HG02938 (cell line): ENCODE measurements around the gene MSH2.

Experiments used
- ATAC-seq: cut with Tn5 transposase; IDR thresholded peaks from one replicate; pipeline ENCODE4 v1.9.1; 2021; ENCODE audit warnings: mild to moderate bottlenecking, moderate library complexity; ENCODE audit not compliant: unreplicated experiment

MSH2 gene

DNA sequence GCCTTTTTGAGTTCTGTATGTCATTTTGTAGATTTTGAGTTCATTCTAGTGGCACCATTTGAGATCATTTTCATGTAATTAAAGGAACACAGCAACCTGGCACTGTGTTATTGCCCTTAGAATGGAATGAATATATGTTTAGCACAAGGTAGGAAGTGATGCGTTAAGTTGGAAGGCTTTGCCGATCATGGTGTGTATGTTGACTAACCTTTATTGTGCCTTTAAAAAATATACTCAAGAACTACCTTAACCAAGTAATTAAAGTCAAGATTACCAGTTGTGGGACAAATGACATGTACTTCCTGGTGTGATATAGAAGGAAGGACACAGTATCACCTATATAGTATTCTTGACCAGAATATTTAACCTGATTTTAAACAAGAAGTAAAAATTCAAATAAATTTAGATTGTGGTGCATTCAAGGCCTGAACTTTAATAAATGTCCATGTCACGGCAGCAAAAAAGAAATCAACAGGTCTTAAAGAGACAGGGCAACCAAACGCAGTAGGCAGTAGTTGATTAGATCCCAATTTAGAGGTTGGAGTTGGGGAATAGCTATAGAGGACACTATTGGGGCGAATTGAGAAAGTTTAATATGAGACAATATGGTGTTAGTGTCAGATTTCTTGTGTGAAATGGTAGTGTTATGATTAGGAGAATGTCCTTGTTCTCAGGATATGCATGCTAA is 68.6 kb downstream of the MSH2 start:
- ATAC-seq = no peak

GRCh38 chr2:47479863-47480262 is 76.9 kb downstream of the MSH2 start:
- ATAC-seq = no peak

- ATAC-seq = no peak
These were observed 80.2 kb downstream of the MSH2 start for GRCh38 chr2:47483191-47483590.

DNA sequence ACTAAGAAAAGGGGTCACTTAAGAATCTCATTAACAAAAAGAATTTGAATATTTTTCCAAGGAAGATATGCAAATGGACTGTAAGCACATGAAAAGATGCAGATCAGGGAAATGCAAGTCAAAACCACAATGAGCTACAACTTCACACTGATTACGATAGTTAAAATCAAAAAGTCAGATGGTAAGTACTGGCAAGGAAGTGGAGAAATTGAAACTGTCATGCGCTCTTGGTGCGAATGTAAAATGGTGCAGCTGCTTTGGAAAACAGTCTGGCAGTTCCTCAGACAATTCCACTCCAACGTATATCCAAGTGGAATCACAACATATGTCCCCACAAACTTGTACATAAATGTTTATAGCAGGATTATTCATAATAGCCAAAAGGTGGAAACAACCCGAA is 81.4 kb downstream of the MSH2 start:
- ATAC-seq = no peak

GRCh38 chr2:47485177-47485576 is 82.2 kb downstream of the MSH2 start:
- no peak for ATAC-seq

GRCh38 chr2:47485751-47486300 is 82.9 kb downstream of the MSH2 start:
- no peak for ATAC-seq

DNA sequence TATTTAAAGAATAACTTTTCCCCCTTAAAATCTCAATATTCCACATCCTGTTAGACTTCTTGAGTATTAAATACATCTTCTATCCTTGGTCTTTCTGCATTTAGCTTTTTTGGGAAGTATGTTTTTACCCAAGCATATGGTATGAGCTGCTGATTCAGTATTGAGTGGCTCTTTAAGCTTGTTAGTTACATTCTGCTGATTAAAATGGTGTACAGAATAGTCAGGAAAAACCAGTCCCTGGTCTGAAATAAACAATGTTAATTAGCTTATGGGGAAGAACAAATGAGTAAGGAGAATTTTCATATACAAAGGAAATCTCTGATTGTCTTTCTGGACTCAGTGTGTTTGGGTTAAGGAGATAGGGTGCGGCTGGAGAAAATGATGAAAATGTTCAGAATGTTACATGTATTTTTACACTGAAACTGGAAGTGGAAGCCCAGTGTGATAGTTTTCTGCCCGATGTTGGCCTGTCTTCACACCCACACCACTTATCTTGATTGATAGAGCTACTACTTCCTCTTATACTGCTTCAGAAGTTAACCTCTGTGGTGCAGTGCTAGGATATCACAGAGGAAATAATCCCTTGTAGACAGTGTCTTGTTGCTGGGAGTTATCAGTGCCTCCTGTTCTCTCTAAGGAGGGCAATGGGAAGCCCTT is 84.0 kb downstream of the MSH2 start:
- ATAC-seq = peak; percentile 91

DNA sequence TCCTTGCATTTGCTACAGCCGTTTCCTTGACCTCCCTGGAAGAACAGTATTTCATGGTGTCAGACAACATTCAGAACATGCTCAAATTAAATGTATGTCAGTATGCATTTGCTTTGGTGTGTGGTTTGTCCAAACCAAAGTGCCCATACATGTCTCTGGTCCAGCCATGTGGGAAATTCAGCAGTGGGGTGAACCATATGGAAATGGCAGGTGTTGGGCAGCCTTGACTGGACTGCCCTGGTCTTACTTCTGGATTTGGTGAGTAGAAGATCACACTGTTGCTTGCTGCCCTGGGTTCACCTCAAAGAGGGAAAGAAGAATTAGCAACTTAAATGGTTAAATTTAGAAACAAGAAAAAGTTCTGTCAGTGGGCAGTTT is 84.5 kb downstream of the MSH2 start:
- ATAC-seq = no peak

DNA sequence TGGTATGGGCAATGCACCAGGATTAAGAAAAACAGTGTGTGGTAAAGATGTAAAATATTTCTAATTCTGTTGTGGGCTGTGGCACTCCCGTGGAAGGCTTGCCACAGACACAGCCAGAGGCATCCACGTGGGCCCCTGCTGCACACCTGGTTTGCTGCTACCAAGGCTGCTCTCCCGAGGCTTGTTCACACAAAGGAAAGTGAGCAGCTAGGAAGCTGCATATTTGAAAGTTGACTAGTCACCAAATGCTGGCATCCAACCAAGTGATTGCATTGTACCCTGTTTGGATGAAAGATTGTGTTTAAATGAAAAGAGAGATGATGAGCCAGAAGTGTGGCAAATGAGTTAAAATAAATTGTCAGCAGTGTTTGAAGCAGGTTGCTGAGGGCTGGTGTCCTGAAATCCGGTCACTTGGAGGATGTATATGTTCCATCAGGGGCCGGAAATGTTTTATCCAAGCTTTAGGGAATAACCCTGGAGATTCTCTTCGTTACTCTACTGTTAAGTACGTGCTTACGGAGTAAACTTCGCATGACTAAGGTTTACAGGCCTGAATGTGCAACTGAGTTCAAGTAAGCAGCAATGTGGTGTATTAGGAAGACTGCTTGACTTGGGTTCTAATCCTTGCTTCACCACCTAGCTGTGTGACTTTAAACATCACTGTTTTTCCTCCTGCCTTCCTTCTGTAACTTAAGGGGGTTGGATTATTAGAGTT is 86.1 kb downstream of the MSH2 start:
- ATAC-seq = no peak

- ATAC-seq = no peak
These were observed 87.5 kb downstream of the MSH2 start for GRCh38 chr2:47490406-47490805.

GRCh38 chr2:47493317-47494035 is 90.5 kb downstream of the MSH2 start:
- no peak for ATAC-seq

DNA sequence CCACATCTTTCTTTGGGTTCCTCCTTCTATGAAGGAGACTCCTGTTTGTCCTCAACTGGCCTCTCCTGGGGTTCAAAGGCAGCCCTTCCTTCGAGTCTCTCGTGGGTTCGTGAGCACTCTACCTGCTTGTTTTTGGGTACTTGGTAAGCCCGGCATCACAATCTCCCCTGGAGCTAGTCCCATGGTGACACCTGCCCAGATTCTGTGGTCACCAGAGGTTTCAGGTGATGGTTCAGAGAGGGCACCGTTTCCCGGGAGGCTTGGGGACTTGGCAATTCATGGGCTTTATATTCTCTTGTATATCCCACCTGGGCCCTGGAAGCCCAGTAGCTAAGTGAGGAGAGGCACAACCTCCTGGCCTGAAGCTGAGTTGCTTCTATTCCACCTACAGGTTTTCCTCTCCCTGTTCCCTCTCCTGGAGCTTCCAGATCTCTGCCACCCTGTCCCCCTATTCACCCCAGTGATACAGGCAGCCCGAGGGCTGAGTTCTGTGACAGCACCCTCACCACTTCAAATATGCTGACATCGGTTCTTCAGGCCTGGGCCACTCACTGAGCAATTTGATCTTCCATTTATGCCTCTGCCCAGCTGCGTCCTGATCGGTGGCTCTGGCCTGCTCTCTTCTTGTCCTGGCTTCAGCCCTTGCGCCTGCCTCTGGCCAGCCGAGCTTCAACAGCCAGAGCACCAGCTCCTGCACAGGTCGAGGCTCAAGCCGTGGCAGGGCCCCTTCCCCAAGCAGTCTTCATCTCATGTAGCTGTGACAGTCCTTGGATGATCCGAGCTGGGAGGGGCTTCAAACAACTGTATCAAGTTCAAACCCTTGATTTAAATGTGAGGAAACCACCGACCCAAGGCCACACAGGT is 91.5 kb downstream of the MSH2 start:
- ATAC-seq = no peak

DNA sequence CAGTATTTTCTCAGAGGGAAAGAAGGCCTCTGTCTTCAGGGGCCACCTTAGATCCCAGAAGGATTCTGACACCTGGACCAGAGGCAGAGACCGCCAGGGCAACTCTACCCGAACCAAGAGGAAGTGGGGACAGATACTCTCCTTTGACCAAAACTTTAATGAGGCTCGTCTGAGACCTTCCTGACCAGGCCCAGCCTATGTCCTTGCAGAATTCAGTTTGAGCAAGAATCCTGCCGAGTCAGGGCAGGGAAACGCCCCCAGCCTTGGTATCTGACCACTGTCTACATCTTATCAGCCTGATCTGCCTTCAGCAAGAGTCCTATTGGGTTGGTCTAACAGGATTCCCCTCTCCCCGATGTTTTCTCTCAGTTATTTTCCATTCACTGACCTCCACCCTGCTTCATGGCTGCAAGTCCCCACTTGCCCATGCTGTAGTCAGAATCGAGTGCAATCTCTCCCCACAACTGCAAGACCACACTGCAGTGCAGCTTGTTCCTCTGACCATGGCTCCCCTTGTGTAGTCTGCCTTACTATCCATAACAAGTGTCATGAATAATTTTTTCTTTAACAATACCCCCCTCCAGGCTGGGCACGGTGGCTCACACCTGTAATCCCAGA is 95.0 kb downstream of the MSH2 start:
- ATAC-seq = no peak

DNA sequence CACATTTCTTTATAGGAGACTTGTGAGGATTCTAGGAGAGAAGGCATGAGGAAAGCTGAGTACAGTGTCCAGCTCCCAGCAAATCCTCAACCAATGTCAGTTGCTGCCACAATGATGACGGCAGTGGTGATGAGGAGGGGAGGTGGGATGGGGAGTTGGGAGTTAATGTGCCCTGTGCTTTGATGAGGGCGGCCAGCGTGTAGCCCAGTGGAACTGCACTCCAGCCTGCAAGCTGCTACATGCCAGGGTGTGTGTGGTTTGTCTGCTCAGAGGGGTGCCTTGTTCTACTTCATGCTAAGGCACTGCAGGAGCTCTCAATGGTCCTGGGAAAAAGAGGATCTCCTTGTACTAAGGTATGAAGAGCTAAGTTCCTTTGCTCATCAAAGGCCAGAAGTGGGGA is 96.1 kb downstream of the MSH2 start:
- ATAC-seq = no peak

- ATAC-seq = no peak
These were observed 96.8 kb downstream of the MSH2 start for GRCh38 chr2:47499621-47500309.

- ATAC-seq = no peak
These were observed 98.6 kb downstream of the MSH2 start for GRCh38 chr2:47501374-47502200.

- peak; percentile 81 for ATAC-seq
These were observed 99.5 kb downstream of the MSH2 start for GRCh38 chr2:47502498-47502897.

DNA sequence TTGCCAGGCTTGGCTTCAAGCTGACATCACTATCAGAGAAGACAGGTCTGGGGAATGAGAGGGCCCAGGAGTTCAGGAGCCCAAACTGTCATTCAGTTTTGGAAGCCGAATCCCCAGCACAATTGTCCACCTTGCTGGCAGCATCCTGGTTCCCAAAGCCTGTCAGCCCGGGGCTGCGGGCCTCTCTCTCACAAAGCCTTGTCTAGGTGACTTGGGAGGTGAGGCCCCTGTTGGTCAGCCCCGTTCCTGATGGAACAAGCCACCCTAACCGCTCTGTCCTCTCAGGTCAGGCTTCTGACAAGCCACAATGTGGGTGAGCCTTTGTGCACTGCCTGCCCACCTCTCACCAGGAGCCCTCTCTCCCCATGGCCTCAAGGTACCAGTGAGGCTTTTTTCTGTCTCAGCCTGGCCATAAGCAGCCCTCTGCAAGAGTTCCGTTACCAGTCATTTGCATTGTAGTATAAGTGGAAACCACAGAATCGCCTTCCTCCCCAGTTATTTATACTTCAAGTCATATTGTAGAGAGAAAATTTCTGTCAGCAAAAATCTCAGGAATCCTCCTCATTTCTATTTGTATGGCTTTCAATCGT is 100.6 kb downstream of the MSH2 start:
- ATAC-seq = peak; percentile 66
